DND-41 (cell line): ENCODE measurements around the gene UPB1.

Source experiments
- CTCF ChIP-seq: IDR thresholded peaks from 2 replicates; pipeline ENCODE4 v1.5.1; 2012; ENCODE audit warnings: borderline replicate concordance, low read length, moderate library complexity, mild to moderate bottlenecking; ENCODE audit not compliant: poor library complexity, severe bottlenecking; ENCODE audit errors: extremely low read depth
- EZH2 ChIP-seq: IDR thresholded peaks from 3 replicates; pipeline ENCODE4 v1.6.1; 2012; ENCODE audit warnings: borderline replicate concordance, low read depth, mild to moderate bottlenecking, moderate library complexity, low read length, inconsistent platforms; ENCODE audit not compliant: severe bottlenecking

GRCh38 chr22:24504956-24505736 is 10.0 kb downstream of the UPB1 start:
- TF ChIP-seq CTCF (no peak), EZH2 (no peak)
